ENCODE data around the gene WDR74. TPM values are rescaled to one million over a fixed set of nuclear protein-coding genes. Genes with fewer than 3 reads are reported as not detected.

WDR74 gene
- total and polyA plus RNA-seq, 2 of the 13 experiments (the other 11 are each of a cell fraction or from before 2014, with no cell fraction given): 77.0 to 83.3 TPM

- DNase-seq (ENCODE audit: low spot score): peak; percentile 50
Observed at GRCh38 chr11:62811659-62812058, 27.7 kb downstream of the WDR74 start.

More at GRCh38 chr11:62811659-62812058, 27.7 kb downstream of the WDR74 start:
- FAIRE-seq (peak; percentile 40), ATAC-seq (peak; percentile 89)
- Histone ChIP-seq H3K79me2 (ENCODE audit: insufficient read depth, low read length) (no peaks in the 10 kb centered on the region), H3K9ac (ENCODE audit: insufficient read depth, low read depth, low read length) (no peak overlapping the region), H3K27ac (ENCODE audit: extremely low read length, insufficient read depth, low read length) (no peak overlapping the region), H3K4me3 (replicated peaks in 1 of 3; ENCODE audit: insufficient read depth in 1 of 3, low read depth in 2 of 3, low read length in 3 of 3) (no peak overlapping the region), H3K9me3 (ENCODE audit: low read length) (no peaks in the 10 kb centered on the region), H2AFZ (ENCODE audit: low read length) (no peak overlapping the region), H3K4me2 (ENCODE audit: low read depth, low read length) (no peak overlapping the region), H4K20me1 (ENCODE audit: insufficient read depth, low read length) (no peaks in the 10 kb centered on the region), H3K27me3 (ENCODE audit: control insufficient read depth in 1 of 2, insufficient read depth in 2 of 2, low read length in 2 of 2) (no peaks in the 10 kb centered on the region), H3K36me3 (replicated peaks in 1 of 2; ENCODE audit: control insufficient read depth in 1 of 2, insufficient read depth in 2 of 2, low read length in 2 of 2) (peaks cover 1 to 3% of the 10 kb centered on the region in 2 experiments; a peak in 2 of 5 replicates), H3K4me1 (ENCODE audit: insufficient read depth, low read length) (peaks cover 18% of the 10 kb centered on the region)
- TF ChIP-seq SAP130 (CRISPR knock-in tag; IDR thresholded peaks at IDR 0.05; ENCODE audit: low read depth) (peak; percentile 30; the same call in 1 of the 2 replicates), HMGXB3 (CRISPR knock-in tag; IDR thresholded peaks at IDR 0.05; ENCODE audit: borderline replicate concordance) (no peak)
- intact Hi-C loops (cut with micrococcal nuclease; ENCODE audit: unreplicated experiment): no loop called here
- 22% methylated on average over 2 of the region's 2 CpGs for WGBS (ENCODE audit: low lambda C conversion rate)
- in situ Hi-C loops (cut with HindIII; ENCODE audit: extremely low pct_ligation_motif_present, low pct_unique_long_range_greater_than_20kb): no loop called here
- POLR2A ChIA-PET: interaction anchor here (0.7 to 3.7 kb wide), 8 partner anchors 16 to 106 kb away, joined by 3 to 23 read pairs (median 8); partner anchors contain the start of genes STX5, TAF6L, TEX54 and TMEM179B
- no TSS peak for BruUV-seq (replicated peaks)
- CTCF ChIA-PET (ENCODE audit: low intra/inter-chr PET ratio, low total read pairs): no interaction called here

Measured in HepG2 (cell line).